HG02870 (cell line): ENCODE results near the gene KDM2A.

ENCODE experiments used
- ATAC-seq: cut with Tn5 transposase; IDR thresholded peaks from one replicate; pipeline ENCODE4 v1.9.1; 2021; ENCODE audit warnings: mild to moderate bottlenecking, moderate library complexity; ENCODE audit not compliant: unreplicated experiment

Gene KDM2A

DNA sequence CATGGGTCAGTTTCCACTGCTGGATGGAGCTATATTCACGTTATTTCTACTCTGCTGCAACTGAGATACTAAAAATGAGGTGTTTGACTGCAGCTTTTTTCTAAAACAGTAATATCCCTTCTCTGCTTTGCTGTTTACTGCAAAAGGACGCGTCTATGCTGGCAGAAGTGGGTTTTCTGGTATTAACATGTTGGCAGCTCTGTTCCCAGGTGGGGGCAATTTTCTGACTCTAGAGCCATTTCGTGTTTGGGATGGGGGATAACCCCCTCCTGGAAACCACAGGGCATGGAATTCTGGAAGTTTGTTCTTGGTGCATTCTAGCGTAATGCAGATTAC is 152.1 kb downstream of the KDM2A start:
- ATAC-seq, result no peak

DNA sequence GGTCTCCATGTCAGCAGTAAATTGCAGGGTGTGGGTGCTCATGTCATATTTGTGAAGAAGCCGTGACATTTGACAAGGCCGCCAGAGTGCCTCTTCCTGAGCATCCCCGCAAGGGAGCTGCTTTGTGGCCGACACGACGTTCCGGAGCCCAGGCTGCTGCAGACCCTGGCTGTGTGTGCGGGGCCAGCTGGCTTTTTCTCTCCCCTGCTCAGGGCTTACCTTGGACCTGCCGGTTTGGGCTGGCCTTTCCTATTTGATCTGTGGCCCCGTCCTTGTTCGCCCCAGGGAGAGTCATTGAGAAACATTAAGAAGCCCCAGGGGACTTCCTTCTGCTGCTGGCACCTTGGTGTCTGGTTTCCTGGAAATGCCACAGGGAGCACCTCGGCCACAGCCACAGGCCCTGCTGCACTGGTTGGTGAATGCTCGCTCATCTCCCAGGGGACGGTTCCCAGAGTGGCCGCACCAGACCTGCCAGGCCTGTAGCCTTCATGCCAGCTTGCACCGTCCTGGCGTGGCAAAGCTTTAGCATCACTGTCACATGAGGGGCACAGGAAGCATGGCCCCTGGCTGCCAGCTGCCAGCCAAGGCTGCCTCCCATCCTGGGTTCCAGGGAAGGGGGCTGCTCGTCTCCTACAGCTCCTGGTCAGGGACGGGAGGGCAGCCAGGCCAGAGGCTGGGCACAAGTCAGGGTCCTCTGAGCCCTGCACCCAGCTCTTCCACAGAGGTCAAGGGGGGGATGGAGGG is 152.7 kb downstream of the KDM2A start:
- ATAC-seq, result no peak

DNA sequence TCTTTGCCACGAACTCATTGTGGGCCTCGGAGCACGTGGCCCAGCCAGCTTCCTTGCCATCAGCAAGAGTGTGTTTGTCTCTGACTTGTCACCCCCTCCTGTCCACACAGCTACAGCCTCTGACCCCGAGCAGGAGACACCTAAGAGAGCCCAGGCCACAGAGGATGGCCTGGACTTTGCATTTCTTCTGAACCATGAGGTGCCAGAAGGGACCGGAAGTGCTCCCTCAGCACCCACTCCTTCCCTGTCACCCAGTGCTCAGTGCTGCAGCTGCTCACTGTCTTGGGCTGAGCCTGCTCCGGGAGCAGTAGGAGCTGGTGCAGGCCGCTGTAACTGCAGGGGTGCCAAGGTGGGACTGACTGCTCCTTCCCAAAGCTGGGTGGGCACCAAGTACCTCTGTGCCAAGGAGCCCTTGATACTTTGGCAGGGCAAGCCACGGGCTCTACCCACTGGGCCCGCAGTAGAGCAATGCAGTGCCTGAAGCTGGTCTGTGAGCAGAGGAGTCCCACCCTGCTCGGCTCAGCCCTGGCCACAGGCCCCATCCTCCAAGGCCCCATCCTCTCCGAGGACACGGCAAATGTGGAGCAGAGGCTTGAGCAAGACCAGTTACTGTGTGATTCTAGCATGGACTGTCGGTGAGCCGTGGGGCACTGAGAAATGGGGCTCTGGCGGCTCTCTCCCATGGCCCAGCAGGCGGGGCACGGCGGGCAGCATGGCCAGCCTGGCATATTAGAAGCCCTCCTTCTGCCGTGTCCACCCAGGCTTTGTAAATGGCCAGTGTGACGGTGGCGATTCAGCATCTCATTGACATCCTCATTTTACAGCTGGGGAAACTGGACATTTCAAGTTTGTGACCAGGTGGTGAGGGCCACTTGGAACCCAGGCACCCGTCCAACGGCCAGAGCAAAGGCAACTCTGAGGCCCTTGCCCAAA is 153.5 kb downstream of the KDM2A start:
- ATAC-seq, result no peak

DNA sequence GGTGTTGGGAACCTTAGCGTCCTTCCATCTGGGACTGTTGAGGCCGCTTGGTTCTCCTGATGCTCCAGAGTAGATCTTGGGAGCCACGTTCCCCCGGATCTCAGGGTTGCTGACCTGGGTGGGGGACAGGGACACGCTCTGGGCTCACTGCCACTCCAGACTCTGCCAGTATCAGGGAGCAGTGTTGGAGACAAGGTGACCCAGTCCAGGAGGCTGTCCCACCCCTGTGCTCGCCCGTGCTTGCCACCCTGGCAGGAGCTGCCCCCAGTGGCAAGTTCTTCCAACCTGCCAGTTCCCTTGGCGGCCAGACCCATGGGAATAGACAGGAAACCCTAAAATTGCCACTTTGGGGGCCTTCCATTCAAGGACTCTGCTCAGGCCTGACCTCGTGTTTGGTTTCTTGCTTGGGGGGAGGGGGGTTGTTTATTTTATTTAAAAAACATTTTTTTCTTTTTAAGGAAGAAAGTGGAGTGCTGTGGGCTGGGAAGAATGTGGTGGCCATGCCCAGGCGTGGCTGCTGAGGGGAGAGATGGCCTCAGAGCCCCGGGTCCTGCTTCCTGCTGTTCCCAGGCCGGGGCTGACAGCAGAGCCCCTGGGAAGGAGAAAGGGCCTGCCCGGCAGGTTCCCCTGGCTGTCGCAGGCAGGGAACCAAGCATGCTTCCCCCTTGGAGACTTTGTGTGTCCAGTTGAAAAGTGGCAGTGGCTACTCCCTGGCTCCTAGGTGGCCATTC is 154.4 kb downstream of the KDM2A start:
- no peak for ATAC-seq

DNA sequence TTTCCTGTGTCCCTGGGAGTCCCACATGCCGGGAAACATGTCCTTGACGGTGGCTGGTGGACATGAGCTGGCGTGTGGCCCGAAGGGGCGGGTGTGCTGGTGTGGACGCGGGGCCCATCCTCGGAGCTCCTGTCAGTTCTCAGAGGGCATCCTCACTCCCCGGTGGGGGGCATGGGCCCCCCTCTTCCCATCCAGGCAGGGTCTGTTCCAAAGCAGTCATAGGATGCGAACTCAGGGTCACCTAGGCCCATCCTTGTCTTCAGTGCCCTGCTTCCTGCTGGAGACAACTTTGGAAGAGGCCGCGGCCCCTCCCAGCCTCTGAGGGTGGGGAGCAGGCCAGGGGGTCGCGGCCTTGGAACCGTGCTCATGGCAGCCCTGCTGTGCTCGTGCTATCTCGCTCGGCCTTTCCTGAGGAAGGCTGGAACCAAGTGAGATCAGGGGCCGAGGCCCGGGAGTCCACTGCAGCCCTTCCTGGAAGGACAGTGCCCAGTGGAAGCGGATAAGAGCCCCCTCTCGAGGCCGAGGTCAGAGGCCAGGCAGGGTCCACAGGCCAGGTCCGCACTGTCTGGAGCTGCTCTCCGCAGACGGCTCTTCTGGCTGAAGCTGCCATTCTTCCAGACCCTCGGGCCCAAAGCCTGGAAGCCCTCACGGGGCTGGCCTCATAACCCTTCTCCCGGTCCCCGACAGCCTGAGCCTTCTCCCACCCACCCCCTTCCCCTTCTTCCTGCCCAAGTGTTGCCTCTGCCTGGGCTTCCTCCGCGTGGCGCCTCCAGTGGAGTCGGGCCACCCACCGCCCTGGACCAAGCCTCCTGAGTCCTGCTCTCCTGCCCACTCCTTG is 155.9 kb downstream of the KDM2A start:
- ATAC-seq, result no peak

DNA sequence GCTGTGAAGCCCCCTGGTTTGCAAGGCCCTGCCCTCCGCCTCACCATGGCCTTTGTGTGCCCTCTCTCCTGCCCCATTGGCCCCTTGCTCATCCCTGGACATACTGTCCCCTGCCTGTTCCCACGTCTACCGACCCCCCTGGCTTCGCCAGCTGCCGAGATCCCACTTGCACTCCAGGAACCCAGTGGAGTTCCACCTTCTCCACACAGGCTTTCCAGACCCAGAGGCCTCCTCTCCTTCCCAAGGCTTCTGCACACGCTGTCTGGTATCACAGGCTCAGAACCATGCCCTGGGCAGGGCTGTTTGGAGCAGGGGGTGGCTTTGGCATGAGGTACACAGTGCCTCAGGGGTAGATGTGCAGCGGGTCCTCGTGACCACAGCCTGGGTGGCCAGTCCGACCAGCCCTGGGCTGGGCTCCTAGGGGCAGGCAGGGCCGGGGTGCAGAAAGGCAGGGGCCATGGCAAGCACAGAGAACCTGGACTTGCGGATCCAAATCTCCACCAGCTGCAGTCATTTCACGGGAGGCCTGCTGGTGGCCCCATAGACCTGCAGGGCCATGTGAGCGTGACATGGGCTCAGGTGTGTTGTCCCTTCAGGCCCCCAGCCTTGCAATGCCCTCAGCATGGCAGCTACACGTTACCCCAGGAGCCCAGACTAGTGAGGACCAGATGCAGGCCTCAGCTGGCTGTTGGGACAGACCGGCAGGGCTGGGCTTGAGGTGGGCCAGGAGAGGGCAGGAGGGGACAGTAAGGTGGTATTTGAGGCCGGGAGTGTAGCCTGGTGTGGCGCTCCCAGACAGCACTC is 156.7 kb downstream of the KDM2A start:
- no peak for ATAC-seq

DNA sequence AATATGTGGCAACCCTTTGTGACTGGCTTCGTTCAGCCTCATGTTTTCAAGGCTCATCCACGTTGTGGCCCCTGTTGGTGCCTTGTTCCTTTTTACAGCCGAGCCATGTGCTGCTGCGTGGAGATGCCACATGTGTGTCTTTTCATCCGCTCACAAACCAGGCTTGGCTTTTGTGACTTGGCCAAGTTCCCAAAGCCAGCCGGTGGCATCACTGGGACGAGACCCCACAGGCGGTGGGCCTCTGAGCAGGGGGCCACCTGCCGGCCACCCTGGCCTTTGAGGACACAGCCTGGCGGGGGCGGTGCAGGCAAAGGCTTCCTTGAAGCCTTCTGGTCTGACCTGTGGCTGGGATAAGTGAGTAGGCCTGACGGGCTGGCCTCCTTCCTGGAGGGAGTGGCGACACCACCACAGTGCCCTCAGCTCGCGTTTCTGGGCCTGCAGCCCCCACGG is 157.7 kb downstream of the KDM2A start:
- no peak for ATAC-seq

DNA sequence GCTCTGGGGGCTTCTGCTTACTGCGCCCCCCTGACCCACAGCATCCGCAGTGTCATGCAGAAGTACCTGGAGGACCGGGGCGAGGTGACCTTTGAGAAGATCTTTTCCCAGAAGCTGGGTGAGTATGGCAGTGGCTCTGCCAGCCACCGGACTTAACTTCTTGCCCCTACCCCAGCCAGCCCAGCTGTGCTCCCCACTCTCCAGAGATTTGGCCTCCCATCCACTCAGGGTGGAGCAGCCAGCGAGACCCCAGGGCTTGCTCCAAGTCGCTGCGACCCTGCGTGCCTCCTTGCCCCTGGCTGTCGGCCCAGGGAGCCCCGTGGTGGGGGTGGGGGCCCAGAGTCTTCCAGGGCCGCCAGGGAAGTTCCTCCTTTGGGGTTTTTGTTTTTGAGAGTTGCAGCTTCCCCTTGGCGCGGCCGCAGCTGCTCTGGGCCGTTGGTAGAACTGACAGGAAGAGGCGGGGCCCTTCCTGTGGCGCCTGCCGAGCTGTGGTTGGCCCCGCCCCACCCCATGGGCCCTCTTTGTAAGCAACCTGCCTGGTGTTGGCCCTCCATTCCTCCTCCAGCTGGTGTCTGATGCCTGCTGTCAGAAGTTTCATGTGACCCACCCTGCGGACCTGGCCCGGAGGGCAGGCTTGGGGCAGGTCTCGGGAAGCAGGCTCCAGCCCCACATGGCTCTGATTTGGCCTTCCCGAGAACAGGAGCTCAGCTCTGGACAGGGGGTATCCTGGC is 158.3 kb downstream of the KDM2A start:
- ATAC-seq, result peak; percentile 71

DNA sequence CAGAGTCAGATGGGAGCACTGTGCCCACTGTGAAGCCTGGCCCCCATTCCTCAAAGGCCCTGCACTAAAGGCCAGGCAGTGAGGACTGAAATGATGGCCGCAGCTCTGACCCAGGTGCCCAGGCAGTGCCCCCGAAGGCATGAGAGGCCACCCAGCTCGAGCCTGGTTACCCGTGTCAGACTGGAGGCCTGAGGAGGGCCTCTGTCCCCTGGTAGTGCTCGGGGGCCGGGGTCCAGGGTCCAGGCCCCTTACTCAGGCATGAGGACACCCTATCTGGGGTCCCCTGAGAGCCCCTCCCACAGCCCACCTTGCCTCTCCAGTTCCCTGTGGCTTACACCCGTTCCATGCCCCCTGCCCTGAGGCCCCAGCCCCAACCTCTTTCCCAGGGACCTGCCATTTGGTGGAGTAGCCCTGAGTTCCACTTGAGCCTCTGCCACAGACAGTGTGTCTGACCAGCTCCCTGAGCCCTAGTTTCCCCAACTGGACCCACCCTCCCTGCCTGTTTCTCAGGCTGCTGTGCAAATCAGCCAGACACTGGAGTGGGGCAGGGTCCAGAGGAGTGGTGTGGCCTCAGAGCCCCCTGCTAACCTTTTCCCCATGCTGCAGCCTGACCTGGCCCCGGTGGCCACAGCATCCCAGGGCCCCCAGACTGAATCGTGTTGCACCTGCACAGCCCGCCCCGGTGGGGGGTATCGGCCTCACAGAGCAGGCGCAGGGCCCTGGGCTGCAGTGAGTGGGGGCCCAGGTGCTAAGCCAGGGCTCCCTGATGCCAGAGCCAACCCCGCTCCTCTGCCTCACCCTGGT is 159.3 kb downstream of the KDM2A start:
- ATAC-seq, result no peak

DNA sequence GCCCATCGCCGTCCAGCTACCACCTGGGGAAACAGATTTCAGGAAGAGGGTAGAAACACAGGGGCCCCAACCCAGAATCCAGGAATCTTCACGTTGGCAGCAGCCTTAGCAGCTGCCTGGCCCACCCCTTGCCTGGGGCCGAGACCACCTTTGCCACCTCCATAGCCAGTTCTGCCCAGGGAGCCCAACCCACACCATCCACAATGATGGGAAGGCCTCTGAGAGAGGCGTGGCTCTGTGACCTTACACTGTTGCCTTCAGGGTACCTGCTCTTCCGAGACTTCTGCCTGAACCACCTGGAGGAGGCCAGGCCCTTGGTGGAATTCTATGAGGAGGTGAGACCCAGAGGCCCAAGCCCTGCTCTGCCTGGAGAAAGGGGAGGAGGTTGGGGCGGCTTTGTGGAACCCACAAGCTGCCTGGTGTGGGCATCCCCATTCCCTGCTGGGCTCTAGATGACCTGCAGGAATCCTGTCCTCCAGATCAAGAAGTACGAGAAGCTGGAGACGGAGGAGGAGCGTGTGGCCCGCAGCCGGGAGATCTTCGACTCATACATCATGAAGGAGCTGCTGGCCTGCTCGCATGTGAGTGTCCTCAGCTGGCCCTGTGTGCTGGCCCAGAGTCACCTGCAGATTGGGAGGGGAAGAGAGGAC is 160.0 kb downstream of the KDM2A start:
- no peak for ATAC-seq

DNA sequence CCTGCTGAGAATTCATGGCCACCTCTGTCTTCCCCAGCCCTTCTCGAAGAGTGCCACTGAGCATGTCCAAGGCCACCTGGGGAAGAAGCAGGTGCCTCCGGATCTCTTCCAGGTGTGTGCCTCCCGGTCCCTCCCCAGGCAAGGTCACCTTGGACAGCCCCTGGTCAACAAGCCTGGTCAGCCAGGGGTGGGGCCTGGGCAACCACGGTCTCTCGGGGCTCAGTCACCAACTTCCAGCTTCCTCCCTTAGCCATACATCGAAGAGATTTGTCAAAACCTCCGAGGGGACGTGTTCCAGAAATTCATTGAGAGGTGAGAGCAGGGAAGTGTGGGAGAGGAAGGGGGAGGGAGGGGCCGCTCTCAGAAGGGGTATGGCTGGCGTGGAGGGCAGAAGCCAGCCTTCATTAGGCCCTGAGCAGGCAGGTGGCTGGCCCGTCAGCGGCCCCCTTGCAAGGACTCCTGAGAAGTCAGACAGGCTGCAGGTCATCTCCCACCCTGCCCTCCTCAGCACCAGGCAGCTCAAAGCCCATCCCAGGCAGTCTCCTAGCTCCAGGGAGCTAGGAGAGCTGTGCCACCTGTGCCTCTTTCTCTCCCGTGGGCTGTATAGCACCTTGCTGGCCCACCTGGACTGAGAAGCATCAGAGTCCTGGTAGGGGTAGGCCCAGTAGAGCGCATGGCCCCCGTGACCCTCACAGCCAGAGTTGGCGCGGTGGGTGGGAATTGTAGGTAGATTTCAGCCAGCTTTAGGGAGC is 160.7 kb downstream of the KDM2A start:
- no peak for ATAC-seq

DNA sequence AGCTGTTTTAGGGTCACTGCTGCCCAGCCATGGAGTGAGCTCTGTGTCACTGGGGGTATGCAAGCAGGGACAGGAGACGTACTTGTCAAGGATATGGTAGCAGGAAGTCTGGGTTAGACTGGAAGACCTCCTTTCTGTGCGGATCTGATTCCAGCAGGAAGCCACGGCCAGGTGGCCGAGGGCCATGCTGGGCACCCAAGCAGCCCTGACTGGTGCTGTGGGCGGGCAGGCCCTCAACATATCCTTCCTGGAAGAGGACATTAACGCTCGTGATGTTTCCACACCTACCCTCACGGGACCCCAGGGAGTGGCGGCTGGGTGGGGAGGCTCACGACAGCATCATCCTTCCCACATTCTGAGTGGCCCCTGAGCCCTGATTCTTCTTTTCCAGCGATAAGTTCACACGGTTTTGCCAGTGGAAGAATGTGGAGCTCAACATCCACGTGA is 161.3 kb downstream of the KDM2A start:
- no peak for ATAC-seq

DNA sequence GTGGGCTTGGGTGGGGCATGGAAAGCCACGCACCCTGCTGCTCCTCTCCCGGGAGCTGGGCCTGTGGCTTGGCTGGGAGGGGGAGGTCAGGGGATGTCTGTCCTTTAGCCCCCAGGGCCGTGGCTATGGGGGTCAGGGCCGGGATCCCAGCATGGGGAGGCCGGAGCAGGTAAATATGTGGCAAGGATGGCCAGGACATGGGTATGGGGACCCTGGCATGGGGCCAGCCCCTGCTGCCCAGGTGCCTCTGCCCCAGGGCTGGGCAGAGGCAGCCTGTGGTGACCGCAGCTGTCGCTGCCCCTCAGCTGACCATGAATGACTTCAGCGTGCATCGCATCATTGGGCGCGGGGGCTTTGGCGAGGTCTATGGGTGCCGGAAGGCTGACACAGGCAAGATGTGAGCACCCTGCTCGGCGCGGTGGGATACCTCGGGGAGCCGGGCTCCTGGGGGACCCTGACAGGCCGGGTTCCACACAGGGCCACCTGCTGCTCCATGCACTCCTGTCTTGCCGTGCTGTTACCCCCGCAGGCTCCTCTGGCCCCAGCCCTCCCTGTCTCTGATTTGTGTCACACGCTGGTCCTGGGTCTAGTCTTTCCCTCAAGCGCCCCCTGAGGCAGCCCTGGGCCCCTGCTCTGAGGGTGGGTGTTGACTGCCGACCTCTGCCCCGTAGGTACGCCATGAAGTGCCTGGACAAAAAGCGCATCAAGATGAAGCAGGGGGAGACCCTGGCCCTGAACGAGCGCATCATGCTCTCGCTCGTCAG is 161.9 kb downstream of the KDM2A start:
- no peak for ATAC-seq

DNA sequence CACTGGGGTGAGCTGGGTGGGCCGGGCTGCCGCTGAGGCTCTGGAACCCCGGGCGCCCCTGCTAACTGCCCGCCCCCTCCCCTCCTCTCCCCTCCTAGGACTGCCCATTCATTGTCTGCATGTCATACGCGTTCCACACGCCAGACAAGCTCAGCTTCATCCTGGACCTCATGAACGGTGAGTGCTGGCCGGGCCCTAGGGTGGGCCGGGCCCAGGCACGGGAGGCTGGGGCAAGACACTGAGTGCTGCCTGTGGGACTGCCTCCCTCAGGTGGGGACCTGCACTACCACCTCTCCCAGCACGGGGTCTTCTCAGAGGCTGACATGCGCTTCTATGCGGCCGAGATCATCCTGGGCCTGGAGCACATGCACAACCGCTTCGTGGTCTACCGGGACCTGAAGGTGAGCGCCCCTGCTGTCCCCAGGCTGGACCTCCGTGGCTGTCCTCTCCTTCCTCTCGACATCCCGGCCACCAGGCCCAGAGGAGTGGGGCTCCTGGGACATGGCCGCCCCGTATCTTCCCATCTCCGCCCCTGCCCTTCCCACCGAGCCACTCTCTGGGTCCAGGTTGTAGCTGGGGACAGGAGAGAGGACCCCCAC is 162.6 kb downstream of the KDM2A start:
- no peak for ATAC-seq

DNA sequence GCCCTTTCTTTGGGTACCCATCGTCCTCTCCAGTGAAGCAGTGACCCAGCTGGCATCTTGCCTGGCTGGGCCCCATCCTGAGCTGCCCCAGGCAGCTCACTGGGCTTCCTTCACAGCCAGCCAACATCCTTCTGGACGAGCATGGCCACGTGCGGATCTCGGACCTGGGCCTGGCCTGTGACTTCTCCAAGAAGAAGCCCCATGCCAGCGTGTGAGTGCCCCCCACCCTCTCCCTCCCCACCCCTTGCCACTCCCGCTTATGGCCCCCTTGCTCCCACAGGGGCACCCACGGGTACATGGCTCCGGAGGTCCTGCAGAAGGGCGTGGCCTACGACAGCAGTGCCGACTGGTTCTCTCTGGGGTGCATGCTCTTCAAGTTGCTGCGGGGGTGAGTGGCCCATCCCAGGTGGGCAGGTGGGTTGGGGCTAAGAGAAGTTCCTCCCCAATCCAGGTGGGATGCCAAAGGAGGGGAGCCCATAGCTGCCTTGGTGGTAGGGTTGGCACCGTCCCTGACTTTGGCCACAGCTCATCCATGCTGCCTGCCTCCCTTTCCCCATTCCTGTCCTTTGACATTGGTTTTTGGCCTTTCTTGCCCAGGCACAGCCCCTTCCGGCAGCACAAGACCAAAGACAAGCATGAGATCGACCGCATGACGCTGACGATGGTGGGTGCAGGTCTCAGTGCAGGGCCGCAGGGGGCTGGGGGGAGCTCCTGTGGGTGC is 163.3 kb downstream of the KDM2A start:
- no peak for ATAC-seq
